Keratinocyte (primary cell): ENCODE data around the gene LEKR1.

Source experiments
- CTCF ChIP-seq, 3 experiments: IDR thresholded peaks in 1 of 3; conservative IDR thresholded peaks in 1 of 3; optimal IDR thresholded peaks in 1 of 3; 2 replicates in 2 of 3; 3 replicates in 1 of 3; pipeline versions ENCODE3 to v1.5.1; 2011; ENCODE audit warnings: low read length in 3 of 3, mild to moderate bottlenecking in 3 of 3, moderate library complexity in 2 of 3, control low read depth in 1 of 3, inconsistent platforms in 1 of 3; ENCODE audit not compliant: insufficient read depth in 2 of 3; ENCODE audit errors: extremely low read depth in 1 of 3
- EZH2 ChIP-seq: IDR thresholded peaks from one replicate; pipeline ENCODE4 v1.6.1; 2012; ENCODE audit warnings: inconsistent platforms, mild to moderate bottlenecking, low read length, moderate library complexity

GRCh38 chr3:156997351-156997750 is 171.2 kb downstream of the LEKR1 start:
- TF ChIP-seq CTCF (optimal IDR thresholded peaks at IDR 0.05 in 1 of 3, IDR thresholded peaks at IDR 0.05 in 1 of 3, conservative IDR thresholded peaks at IDR 0.05 in 1 of 3; ENCODE audit: extremely low read depth in 1 of 3, insufficient read depth in 2 of 3, low read length in 3 of 3) (no peak), EZH2 (no peak)
